Activated gamma-delta T cell treated with Interleukin-2 at 50 U/mL for 16 hours (primary cell): ENCODE results near the gene NETO1.

Experiments
- DNase-seq: peaks from one replicate; pipeline ENCODE4 v3.0.0-alpha.2; 2020

The NETO1 gene, protein sequence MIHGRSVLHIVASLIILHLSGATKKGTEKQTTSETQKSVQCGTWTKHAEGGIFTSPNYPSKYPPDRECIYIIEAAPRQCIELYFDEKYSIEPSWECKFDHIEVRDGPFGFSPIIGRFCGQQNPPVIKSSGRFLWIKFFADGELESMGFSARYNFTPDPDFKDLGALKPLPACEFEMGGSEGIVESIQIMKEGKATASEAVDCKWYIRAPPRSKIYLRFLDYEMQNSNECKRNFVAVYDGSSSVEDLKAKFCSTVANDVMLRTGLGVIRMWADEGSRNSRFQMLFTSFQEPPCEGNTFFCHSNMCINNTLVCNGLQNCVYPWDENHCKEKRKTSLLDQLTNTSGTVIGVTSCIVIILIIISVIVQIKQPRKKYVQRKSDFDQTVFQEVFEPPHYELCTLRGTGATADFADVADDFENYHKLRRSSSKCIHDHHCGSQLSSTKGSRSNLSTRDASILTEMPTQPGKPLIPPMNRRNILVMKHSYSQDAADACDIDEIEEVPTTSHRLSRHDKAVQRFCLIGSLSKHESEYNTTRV

DNA sequence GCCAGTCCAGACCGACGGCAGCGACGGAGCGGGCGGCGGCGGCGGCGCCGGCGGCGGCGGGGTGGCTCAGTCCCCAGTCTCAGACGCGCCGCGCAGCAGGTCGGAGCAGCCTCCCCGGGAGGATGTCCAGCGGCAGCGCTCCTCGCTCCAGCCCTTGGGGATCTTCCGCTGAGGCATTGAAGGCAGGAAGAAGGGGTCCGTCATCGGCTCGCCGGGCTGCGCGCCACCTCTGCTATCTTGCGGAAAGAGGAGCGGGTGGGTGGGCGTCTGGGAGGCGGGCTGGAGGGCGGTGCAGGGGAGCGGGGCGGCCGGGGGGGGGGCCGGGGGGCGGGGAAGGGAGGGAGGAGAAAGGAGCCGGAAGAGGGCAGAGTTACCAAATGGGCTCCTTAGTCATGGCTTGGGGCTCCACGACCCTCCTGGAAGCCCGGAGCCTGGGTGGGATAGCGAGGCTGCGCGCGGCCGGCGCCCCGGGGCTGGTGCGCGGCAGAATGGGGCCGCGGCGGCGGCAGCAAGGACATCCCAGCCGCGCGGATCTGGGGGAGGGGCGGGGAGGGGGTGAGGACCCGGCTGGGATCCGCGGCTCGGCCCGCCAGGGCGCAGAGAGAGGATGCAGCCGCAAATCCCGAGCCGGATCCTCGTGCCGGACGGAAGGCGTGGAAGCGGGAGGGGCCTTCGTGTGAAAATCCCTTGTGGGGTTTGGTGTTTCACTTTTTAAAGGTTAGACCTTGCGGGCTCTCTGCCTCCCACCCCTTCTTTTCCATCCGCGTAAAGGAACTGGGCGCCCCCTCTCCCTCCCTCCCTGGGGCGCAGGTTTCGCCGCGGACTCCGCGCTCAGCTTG lies at the start of gene NETO1:
TSS of gene NETO1 (minus strand) at position 242 of the 839 bp plus-strand sequence. CDS start 696 bp downstream, outside the sequence.
- no peak for DNase-seq

DNA sequence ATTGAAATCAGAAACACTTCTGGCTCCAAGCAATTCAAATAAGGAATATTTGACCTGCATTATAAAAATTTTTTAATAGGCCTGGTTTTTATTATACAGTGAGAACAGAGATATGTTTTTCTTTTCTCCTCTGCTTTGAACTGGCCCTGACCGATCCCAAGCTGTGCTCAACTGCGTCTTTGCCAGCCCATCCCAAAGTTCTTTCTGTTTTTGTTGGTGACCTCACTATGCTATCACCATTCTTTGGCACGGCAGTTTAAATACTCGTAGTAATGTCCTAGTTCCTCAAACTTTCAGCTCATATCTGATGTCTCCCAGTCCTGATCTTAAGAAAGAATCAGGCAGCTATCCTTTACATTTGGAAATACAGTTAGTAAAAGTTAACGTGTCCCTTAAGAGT lies 42.3 kb upstream of the NETO1 start:
- DNase-seq, result no peak

DNA sequence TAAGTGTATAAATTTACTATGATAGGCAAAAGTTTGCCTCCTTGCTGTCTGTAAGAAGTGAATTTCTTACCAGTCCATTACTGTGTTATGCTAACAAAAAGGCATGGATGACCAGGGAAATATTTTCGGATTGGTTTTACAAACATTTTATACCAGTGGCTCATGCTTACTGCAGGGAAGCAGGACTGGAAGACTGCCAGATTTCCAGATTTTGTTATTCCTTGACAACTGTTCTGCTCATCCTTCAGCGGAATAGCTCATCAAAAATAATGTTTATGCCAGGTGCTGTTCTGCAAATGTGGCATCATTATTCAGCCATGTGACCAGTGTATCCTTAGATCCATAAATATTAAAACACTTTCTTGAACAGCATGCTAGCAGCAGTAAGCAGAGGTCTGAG lies 40.4 kb upstream of the NETO1 start:
- DNase-seq, result no peak

DNA sequence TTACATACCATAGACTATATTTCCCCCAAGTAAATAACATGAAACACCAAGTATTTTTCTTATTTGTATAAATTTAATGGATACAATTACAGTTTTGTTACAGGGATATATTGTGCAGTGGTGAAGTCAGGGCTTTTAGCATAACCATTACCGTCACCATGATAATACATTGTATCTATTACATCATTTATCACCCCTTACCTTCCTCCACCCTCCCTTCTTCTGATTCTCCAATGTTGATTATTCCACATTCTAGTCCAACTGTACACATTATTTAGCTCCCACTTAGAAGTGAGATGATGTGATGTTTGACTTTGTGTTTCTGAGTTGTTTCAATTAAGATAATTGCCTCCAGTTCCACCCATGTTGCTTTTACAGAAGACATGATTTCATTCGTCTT lies 35.2 kb upstream of the NETO1 start:
- no peak for DNase-seq

DNA sequence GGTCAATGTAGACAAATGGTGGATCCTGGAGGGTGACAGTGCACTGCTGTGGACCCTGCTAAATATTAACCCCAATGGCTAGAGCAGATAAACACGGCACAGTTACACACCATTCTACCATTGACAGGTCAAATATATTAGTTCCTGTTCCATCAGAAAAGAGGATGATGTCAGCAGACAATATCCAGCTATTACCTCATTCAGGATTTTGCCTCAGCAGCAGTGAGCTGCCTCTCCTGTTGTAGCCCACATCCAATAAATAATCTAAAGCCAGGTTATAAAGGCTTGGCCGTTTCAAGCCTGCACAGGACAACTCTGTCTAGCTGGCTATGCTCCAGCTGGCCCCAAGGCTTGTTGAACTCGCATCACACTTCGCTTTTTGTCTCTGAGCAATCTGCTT lies 31.6 kb upstream of the NETO1 start:
- DNase-seq, result no peak

DNA sequence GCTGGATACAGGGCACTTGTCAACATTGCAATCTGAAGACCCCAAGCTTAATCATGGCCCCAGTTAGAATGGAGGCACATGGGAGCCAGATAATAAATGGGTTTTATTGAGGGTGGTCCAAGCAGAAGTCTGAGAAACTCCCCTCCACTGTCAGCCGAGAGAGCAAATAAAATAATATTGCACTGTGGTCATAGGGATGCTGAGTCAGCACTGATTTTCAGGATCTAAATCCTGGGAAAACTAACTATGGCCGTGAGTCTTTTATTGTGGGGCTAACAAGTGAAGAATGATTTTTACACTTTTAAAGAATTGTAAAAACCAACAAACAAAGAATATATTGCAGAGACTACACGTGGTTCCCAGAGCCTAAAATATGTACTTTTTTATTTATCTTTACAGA lies 31.1 kb upstream of the NETO1 start:
- no peak for DNase-seq

DNA sequence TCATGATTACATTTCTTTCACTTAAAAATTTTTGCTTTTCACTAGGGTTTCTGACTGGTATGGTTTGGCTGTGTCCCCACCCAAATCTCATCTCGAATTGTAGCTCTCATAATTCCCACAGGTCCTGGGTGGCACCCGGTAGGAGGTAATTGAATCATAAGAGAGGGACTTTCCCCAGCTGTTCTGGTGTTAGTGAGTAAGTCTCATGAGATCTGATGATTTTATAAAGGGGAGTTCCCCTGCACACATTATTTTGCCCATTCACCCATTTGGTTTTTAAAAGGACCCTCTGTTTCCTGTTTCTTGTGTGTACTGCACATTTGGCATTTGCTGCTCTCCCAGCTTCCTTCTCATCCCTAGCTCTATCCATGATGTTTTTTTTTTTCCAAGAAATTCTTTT lies 27.8 kb upstream of the NETO1 start:
- no peak for DNase-seq

DNA sequence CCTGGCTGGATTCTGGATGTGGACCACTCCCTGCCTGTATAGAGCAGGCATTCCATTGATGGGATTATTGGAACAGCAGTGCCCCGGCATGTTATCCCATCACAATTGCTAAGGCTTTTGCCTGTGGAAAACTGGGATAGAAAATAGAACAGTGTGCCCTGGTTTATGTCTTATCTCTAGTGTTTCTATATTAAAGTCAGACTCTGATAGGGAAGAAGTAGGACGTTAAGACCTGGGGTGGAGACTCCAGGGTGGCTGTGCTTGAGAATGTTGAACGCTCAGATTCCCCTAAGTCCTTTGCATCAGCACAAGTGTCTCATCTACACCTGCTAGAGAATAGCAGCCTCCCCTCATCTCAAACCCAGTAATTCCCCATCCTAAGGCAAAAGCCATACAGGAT lies 10.8 kb upstream of the NETO1 start:
- no peak for DNase-seq

DNA sequence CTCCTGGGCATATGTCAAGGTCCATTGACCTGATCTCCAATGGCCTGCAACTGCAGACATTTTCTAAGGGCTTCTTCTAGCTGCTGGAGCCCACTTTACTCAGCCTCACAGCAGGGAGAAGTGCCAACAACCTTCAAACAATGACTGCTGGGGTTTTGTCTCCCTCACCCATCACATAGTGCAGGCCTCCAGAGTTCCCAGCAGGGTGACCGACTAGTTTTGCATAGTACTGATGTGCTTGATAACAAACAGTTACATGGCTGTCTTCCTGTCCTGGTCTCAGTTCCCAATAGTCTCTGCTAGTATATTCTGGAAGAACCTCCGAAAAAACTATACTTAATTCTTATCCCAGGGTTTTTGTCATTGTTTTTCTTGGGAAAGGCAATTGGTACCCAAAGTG lies 10.4 kb upstream of the NETO1 start:
- DNase-seq, result no peak

DNA sequence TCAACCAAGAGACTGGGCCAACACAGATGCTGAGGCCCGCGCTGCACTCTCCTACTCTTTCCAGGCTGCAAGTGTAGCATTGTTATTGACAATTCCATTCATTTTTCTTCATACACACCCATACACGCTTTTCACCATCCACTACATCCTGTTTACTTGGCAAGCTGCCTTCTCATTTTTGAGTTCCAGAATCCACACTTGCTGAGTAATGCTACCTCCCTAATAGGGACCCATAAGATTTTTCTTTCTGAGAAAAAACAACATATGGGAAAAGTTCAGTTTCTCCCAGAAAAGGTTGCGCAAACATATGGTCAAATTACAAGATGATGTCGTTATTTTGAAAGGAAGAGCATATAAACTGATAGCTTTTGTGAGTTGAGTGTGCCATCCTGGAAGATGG lies 3.3 kb upstream of the NETO1 start:
- no peak for DNase-seq

DNA sequence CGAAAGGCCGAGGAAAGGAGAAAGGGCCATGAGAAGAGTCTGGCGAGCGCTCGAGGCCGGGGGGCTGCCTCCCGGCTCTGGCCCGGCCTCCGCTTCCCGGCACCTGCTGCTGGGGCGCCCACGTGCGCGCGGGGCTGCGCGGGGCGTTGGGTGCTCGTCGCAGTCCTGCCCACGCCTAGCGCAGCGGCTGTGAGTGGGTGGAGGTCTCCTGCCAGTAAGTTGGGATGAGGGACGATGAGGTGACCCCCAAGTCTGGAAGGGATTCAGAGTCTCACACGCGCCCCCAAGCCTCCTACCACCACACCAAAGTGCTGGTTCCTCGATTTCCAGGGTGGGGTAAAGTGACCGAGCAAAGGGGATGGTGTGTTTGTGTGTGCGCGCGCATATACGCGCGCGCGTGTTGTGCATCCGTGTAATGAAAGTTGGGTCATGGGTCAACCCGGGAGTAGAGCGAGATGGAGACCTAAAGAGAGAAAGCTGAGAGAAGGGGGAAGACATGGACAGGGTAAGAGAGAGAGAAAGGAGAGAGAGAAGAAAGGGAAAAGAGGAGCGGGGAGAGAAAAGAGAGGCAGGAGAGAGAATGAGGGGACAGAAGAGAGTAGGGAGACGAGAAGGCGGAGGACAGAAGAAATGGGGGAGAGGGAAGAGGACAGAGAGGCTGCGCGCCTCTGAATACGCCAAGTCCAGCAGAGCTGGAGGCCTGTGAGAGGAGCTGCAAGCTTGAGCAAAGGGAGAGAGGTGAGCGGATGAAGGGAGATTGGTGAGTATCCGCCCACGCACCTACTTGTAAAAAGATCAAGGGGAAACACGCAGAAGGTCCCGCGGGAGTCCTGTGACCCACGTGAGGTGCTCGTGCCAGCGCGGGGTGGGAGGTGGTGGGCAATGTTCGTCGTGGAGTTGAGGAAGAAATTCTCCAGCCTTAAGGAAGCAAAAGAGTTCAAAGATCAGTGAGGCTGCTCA lies 1.7 kb upstream of the NETO1 start:
- DNase-seq, result no peak

DNA sequence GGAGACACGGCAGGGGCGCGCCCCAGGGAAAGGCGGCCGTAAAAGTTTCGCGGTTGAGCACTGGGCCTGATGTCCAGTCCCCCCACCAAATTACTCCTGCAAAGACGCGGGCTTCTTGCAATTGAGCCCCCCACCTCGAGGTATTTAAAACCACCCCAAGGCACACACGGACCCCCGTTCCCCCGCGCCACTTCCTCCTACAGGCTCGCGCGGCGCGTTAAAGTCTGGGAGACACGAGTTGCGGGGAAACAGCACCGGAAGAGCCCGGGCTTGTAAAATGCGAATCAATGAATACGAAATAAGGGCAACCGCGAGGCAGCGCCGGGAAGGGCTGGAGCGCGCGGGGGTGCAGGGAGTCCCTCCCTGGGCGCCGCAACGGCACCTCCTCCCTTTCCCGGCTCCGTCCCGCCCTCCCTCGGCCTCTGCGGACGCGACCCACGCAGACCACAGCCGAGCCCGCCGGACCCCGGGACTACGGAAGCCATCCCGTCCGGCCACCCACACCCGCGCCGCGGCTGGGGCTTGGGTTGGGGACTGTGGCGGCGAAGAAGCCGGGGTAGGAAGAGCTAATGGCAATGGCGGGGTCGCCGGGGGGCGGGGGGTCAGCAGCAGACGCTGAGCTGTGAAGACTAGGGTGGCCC lies 918 bp upstream of the NETO1 start:
- no peak for DNase-seq

DNA sequence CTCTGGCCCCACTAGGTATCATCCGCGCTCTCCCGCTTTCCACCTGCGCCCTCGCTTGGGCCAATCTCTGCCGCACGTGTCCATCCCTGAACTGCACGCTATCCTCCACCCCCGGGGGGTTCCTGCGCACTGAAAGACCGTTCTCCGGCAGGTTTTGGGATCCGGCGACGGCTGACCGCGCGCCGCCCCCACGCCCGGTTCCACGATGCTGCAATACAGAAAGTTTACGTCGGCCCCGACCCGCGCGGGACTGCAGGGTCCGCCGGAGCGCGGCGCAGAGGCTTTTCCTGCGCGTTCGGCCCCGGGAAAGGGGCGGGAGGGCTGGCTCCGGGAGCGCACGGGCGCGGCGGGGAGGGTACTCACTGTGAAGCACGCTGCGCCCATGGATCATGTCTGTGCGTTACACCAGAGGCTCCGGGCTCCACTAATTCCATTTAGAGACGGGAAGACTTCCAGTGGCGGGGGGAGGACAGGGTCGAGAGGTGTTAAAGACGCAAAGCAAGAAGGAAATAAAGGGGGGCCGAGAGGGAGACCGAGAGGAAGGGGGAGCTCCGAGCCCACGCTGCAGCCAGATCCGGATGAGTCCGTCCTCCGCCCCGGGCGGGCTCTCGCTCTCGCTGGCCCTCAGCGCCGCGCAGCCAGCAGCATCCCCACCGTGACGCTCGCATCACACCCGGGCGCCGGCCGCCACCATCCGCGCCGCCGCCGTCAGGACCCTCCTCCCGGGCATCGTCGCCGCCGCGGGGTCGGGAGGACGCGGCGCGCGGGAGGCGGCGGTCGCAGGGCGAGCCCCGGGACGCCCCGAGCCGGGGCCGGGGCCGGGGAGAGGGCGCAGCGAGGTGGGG lies 664 bp downstream of the NETO1 start:
- DNase-seq, result no peak

DNA sequence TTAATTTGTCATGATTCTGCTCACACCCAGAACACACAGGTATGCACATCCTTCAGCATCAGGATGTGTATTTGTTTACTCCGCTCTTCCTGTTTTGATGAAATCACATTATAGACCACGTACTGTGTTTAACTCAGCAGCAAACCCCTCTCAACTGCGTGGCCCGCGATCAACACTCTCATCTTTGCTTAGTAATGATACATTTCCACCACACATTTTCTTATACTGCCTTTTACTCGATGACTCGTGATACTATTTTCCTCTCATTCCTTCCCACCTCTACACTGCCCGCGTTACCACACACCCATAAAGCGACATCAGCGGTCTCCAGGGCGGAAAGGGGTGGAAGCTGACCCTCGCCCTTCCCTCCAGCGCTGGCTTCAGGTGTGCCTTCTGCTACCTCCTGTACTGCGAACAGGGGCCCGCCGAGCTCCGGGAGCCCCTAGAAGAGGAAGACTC lies 1.3 kb downstream of the NETO1 start:
- DNase-seq, result no peak

DNA sequence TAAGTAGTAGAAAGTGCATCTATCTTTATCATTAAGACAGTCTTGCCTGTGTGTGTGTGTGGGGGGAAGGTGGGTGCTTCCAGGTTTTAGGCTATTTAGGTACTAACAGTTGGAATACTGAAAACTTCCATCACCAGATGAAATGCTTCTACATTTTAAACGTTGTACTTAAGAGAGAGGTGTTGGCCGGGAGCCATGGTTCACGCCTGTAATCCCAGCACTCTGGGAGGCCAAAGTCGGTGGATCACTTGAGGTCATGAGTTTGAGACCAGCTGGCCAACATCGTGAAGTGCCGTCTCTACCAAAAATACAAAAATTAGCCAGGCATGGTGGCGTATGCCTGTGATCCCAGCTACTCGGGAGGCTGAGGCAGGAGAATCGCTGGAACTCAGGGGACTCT lies 4.0 kb downstream of the NETO1 start:
- DNase-seq, result no peak

DNA sequence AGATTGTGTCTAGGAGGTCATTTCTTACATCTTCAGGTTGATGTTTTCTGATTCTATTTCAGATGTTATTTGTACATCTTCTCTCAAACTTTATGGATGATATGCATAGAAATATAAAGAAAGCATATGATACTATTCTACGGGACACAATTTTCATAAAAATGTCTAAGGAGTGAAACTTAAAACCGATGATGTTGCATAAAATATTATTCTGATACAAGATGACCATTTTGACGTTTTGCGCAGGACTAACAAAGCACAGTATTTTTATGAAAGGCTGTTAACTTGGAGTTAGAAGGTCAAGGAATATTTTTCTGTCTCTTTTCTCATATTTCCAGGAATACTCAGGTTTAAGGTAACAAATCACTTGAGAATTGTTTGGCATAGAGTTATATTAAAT lies 8.7 kb downstream of the NETO1 start:
- no peak for DNase-seq

DNA sequence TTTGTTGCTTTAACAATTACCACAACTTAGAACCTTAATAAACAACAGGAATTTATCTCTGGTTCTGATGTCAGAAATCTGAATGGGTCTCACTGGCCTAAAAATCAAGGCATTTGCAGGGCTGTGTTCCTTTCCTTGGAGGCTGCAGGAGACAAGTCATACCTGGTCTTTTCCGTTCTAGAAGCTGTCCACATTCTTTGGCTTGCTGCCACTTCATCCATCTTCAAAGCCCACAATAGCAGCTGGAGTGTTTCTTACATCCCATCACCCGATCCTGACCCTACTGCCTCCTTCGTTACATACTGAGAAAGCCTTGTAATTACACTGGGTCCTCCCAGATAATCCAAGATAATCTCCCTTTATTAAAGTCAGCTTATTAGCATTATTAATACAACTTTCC lies 18.1 kb downstream of the NETO1 start:
- DNase-seq, result no peak

DNA sequence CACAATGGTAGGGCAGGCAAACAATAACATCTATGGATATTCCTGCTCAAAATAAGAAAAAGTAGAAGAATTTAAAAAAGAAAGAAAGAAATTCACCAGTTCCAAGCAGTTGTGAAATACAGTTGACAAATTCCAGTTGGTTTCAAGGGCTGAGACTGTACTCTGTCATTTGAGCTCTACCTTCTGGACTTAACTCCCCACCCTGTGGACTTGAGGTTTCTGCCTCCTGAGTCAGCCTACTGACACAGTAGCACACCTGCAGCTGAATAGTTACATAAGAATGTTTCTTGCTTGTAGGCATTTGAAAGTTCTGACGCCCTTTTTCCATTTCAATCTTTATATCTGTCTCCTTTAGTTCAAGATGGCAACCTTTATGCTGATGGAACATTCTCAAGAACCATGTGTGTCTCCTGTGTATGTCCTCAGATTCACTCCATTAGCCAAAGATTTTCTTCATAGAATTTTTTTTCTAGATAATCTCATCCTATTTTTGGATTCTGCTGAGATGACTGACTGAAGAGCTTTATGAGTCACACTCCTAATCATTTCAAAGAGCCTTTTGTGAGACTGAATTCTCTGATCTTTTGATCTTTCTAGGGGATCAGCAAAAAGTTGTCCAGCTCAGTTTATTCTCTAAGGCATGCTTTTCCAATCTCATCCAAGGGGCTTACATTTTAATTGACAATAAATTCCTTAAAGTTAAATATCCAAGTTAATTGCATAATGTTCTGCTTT lies 19.1 kb downstream of the NETO1 start:
- DNase-seq, result no peak

DNA sequence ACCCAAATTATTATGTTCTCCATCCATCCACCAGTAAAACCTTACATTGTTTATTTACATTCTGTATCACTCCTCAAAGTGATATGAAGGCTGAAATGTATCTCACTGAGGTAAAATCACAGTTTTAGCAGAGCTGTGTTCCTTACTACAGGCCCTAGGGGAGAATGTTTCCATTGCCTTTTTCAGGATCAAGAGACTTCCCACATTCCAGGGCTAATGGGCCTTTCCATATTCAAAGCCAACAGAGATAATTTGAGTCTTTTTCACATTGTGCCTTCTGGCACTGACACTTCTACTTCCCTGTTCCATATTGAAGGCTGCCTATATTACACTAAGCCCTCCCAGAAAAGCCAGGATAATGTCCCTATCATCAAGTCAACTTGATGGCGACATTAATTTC lies 20.0 kb downstream of the NETO1 start:
- DNase-seq, result no peak

DNA sequence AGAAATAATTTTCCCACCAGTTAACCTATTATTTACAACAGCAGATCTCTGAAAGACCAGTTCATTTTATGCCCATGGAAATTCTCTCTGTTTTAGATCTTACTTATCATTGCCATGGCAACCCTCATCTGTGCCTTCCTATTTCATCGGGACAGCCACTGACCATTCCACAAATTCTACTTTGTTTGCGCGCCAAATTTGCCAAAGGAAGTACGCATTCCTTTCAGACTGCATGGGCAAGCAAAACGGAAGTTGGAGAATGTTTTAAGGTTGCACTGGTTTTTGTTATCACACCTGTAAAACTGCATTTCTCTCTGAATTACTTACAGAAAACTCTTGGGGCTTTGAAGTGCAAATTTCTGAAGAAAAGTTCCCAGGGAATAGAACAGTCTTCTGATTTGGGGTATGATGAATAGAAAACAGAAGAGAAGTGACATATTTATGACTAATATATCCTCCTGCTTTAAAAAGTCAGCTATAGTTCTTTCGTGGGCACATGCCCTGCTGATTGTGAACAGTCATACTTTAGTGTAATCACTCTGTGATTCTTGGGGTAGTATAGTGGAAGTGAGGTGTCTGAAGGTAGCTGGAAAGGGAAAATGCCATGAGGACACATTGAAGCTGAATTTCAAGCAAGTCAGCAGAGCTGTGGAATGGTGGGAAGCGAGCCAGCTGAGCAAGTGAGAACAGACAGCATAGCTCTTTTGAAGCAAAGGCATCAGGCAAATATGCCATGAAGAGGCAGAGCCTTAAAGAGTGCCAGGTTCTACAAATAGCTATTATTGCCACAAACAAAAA lies 20.9 kb downstream of the NETO1 start:
- DNase-seq, result no peak
